D341Med (cell line): Measurements from ENCODE around the gene USP4.

Experiments
- DNase-seq: peaks from one replicate; pipeline ENCODE4 v3.0.0; 2012; ENCODE audit warnings: low spot score

Gene USP4

DNA sequence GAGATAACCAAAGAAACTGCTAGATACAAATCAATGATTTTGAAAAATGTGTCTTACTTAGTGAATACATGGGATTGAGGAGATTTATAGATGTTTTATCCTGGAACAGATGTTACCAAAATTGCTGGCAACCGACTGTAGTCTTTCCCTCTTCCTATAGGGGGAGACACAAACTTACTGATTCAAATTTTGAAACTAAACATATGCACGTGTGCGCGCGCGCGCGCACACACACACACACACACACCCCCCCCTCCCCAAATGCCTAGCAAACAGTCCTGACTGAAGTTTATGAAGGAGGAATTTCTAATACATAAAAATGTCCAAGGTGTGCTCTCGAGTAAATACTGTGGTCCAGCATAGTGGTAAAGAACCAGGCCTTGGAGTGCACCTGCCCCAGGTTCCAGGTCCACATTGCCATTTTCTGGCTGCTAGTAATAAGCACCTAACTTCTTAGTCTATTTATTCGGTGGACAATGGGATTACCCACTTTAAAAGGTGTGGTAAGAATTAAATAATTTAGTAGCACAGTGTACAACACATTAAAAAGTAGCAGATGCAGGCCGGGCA is 44.3 kb downstream of the USP4 start:
- DNase-seq, result peak; percentile 61

GRCh38 chr3:49294343-49294742 is 45.5 kb downstream of the USP4 start:
- no peak for DNase-seq

- no peak for DNase-seq
Measured at GRCh38 chr3:49283997-49284396, 55.9 kb downstream of the USP4 start.

DNA sequence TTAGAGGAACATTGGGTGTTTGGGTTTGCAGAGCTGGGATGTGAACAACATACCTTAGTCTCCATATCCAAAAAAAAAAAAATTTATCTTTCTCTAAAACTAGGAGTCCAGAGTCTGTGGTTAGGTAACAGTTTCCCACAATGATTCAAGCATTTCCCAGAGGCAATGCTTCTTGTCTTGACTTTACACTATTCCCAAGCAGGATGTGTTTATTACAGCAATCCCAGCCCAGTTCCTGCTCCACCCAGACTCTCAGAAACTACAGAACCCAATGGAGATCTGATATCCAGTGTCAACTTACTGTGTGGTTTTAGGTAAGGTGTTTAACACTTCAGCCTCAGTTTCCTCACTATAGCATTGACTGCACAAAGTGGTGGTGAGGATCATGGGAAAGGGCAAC is 60.5 kb downstream of the USP4 start:
- no peak for DNase-seq

GRCh38 chr3:49278548-49278947 is 61.3 kb downstream of the USP4 start:
- no peak for DNase-seq

- DNase-seq, result no peak
Measured at GRCh38 chr3:49277383-49277775, 62.5 kb downstream of the USP4 start.

GRCh38 chr3:49276475-49277382 is 63.1 kb downstream of the USP4 start, which contains the start of gene C3orf62:
Gene C3orf62 (minus strand): TSS chr3:49277232. CDS start chr3:49276872, 360 bp downstream.
- peak; percentile 46 for DNase-seq

GRCh38 chr3:49273825-49274532 is 65.9 kb downstream of the USP4 start:
- DNase-seq, result no peak

DNA sequence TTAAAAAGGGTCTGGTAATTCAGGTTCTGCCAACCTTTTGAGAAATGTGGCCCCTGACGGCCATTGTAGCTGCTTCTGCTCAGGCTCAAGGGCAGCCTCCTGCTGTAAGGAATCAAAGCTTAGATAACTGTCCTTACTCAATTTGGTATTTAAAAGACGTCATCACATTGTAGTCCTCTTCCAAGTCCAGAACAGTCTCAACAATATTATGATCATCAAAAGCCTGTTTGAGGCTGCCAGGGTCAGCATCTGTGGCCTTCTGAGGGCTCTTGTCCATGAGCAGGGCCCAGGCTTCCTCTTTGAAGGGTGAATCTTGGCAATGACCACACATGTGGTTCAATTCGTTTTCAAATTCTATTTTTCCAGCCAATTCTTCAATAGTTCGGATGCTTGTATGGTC is 68.8 kb downstream of the USP4 start:
- no peak for DNase-seq

DNA sequence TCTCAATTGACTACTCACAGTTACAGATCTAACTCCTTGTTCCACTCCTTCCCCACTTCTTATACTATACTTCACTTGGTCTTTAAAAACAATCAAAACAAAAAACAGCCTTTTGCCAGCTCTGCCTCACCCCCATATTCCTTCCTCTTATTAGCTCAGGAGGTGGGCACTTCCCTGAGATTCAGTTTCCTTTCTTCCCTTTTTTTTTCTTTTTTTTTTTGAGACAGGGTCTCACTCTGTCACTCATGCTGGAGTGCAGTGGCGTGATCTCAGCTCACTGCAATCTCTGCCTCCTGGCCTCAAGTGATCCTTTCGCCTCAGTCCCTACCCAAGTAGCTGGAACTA is 69.7 kb downstream of the USP4 start:
- DNase-seq, result no peak

GRCh38 chr3:49269443-49270155 is 70.3 kb downstream of the USP4 start:
- DNase-seq, result no peak

DNA sequence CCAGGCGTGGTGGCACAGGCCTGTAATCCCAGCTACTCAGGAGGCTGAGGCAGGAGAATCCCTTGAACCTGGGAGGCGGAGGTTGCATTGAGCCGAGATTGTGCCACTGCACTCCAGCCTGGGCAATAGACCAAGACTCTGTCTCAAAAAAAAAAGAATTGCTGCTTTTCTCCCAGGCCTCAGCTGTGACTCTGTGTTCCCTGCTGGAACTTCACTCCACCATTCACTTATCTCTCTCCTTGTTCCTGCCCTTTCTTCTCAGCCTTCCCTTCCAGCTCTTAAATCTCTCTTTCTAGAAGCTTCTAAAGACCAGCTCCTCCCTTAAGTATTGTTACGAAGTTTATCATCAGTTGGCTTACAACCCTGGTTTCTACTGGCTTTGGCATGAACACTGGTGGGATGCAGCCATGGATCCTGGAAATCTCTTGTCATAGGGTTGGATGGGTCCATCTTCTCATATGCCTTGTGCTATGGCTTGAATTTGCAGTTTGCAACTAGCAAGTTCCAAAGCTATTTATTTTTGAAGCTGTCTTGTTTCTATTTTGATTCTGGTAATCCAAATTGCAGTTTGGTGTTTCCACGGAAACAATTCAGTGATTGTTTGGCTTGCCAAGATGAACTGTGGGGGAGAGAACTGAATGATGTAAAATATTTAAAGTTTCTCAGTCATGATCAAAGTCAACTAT is 73.3 kb downstream of the USP4 start:
- no peak for DNase-seq

GRCh38 chr3:49265661-49266386 is 74.0 kb downstream of the USP4 start:
- DNase-seq, result no peak

- DNase-seq, result no peak
Measured at GRCh38 chr3:49263159-49263889, 76.5 kb downstream of the USP4 start.

- DNase-seq, result no peak
Measured at GRCh38 chr3:49260806-49261324, 79.0 kb downstream of the USP4 start.

DNA sequence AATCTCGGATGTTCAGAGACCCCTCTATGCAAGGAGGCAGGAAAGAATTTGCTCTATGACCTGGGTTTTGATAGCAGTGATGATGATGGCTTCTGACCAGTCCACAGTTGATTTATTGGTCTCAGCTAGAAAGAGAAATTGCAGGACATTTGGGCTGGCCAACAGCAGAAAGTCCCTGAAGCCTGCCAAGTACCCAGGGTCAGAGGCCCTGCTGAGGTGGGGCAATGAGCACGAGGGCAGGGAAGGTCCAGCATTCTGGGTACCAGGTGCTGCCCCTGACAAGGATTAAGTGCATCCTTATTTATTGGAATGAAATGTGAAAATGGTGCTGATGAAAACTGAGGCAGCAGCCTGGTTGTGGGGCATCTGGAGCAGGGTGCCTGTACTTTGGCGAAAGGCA is 82.7 kb downstream of the USP4 start:
- DNase-seq, result no peak

GRCh38 chr3:49255718-49256511 is 83.9 kb downstream of the USP4 start:
- DNase-seq, result no peak

DNA sequence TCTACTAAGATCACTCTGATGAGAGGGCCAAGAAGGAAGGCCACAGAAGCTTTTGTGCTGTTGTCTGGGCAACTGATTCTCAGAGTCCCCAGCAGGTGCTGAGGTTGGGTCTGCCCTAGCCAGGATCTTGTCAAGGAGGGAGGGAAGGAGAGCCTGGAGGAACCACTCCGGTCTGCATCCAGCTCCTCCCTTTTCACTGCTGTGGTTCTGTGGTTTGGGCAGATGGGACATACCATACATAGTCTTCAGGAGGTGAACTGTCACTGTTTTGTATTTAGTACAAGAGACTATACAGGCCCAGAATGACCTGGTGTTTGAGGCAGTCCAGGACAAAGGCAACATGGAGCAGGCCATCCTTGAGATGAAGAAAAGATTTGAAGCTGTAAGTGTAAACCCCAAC is 84.7 kb downstream of the USP4 start:
- DNase-seq, result no peak

GRCh38 chr3:49253512-49253911 is 86.3 kb downstream of the USP4 start:
- no peak for DNase-seq
